Skin epidermis (tissue), 12 donors: ENCODE data around the gene SDR42E1.
A peak's percentile ranks its signal among the peaks of the same experiment; 100 is the strongest.
"Not testable (repeated sequence)": the region's sequence is repeated elsewhere in the genome, so short reads cannot be mapped to it uniquely, and the experiment has no call there.

Experiments used
- H3K27ac ChIP-seq, 21 experiments: fragments of 200-600 bp; sonication (generic) in 11 of 21; one replicate each; pipeline ENCODE4 v1.5.0; 2020; ENCODE audit warnings: mild to moderate bottlenecking in 3 of 21, inconsistent platforms in 2 of 21, moderate library complexity in 2 of 21
- H3K4me3 ChIP-seq, 7 experiments: fragments of 200-600 bp; sonication (generic) in 2 of 7; one replicate each; pipeline ENCODE4 v1.5.0; 2020; ENCODE audit warnings: inconsistent platforms in 2 of 7, mild to moderate bottlenecking in 2 of 7, moderate library complexity in 1 of 7

SDR42E1 gene

GRCh38 chr16:82009789-82010188, 1.5 kb downstream of the SDR42E1 start:
- peak overlapping the region in 1 of 7 experiments; percentile 59 for H3K4me3 ChIP-seq
- H3K27ac ChIP-seq: peak overlapping the region in 5 of 21 experiments; percentile 64 to 87 (median 83)

GRCh38 chr16:82008957-82009592, 2.2 kb downstream of the SDR42E1 start:
- H3K4me3 ChIP-seq: no peak overlapping the region
- H3K27ac ChIP-seq: no peak overlapping the region

- peak overlapping the region in 1 of 21 experiments; percentile 19 for H3K27ac ChIP-seq
These were observed 4.1 kb downstream of the SDR42E1 start for GRCh38 chr16:82007189-82007588.

DNA sequence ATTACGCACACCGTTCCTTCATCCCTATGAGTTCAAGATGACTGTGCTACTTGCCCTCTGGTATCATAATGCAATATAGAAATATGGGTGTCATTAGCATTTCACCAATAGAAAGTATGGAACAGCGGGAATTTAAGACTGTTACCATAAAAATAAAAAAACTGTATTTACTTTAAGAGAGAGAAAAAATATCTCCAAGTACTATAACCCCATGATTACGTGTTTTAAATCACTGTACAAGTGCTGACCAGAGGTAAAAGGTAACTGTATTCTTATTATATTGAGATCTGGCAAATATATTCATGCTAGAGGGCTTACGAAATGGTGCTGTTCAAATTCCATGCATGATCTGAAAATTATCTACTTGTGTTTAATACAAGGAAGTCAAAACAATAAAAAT, 5.2 kb downstream of the SDR42E1 start:
- Histone ChIP-seq H3K27ac (no peak overlapping the region), H3K4me3 (no peak overlapping the region)

More at GRCh38 chr16:82007189-82007588, 4.1 kb downstream of the SDR42E1 start:
- H3K4me3 ChIP-seq: no peak overlapping the region

- Histone ChIP-seq H3K4me3 (no peak overlapping the region), H3K27ac (no peak overlapping the region)
These were observed 6.0 kb downstream of the SDR42E1 start for GRCh38 chr16:82005027-82005830.

DNA sequence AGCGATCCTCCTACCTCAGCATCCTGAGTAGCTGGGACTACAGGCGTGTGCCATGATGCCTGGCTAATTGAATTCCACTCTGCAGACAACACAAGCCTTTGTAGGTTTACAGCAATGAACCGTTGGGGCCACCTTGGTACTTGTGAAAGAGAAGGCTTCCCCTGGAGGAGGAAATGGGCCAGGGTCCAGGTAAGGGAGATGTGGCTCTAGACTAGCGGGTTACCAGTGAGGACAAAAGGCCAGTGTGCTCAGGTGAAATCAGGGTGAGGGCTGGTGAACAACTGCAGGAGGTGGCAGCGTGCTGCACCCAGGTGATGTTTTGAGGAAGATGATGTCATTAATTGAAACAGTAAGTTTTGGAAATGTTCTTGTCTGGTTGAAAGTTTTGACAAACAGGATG, 6.7 kb downstream of the SDR42E1 start:
- H3K4me3 ChIP-seq: no peak overlapping the region
- no peak overlapping the region for H3K27ac ChIP-seq

- Histone ChIP-seq H3K4me3 (no peak overlapping the region), H3K27ac (no peak overlapping the region)
These were observed 8.4 kb downstream of the SDR42E1 start for GRCh38 chr16:82002831-82003230.

- Histone ChIP-seq H3K27ac (peak overlapping the region in 4 of 21 experiments; percentile 20 to 56 (median 40)), H3K4me3 (no peak overlapping the region)
These were observed 13.5 kb downstream of the SDR42E1 start for GRCh38 chr16:81997738-81998137.

DNA sequence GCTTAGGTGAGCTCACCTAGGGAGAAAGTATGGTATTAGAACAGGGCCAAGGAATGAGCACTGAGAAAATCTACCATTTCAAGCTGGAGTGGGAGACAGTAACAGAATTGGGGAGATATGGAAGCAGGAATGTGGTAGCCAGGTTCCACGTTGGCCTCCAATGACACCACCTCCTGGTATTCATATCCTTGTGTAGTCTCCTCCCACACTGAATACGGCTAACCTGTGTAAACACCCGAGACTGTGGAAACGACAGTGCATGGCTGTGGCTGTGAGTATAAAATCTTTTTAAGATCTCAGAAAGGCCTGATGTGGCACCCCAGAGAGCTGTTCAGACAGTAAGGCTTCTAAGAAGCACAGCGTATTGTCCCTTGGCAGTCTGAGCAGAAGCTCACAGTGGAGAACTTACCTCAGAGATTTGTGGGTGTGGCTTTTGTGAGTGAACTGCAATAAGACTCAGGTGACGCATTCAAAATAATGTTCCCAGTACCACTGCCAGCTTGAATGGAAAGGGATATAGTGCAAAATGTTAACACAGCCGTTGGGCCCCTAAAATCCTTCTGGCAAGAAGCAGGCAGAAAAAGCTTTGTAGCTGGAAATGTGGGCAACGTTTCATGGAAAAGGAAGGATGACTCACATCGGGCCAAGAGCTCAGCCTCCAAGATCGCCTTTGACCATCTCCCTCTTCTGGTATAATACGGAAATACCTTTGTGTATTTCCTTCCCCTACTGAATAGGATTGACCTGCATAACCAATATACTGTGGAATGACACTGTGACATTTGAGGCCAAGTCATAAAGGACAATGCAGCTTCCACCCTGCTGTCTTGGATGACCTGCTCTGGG, 14.4 kb downstream of the SDR42E1 start:
- peak overlapping the region in 13 of 21 experiments; percentile 8 to 65 (median 34) for H3K27ac ChIP-seq
- H3K4me3 ChIP-seq: no peak overlapping the region

DNA sequence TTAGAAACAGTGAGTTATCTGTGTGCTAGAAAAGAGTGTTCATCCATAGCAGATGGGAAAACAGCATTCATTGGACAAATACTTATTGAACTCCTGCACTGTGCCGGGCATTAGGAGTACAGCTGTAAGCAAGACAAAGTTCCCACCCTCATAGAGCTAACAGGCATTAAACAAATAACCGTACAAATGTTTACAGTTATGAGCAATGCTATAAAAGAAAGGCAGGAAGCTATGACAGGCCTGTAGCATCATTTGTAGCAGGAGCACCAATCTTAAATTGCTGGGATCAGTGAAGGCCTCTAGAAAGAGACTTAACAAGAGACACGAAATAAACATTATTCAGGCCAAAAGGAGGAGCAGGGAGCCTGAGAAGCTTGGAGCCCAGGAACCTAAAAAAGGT, 15.6 kb downstream of the SDR42E1 start:
- peak overlapping the region in 1 of 21 experiments; percentile 51 for H3K27ac ChIP-seq
- no peak overlapping the region for H3K4me3 ChIP-seq

- Histone ChIP-seq H3K4me3 (no peak overlapping the region), H3K27ac (no peak overlapping the region)
These were observed 16.8 kb downstream of the SDR42E1 start for GRCh38 chr16:81994485-81994884.

GRCh38 chr16:81992859-81993258, 18.4 kb downstream of the SDR42E1 start:
- Histone ChIP-seq H3K27ac (no peak overlapping the region), H3K4me3 (no peak overlapping the region)

DNA sequence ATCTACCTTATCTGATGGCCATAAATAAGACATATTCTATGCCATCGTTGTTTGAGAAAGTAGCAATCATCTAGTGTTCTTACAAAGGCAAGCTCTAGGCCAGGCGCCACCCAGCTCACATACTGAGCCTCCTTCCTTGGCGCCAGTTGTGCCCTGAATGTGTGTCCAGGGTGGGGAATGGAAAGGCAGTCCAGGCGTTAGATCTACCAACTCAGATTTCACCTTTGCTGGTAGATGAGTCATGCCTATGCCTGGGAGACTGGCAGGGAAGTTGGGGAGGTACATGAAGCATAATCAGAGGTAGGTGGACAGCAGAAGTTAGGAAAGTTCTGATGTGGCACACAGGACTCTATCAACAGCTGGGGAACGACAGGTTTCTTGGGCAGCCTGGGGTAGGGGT, 23.6 kb downstream of the SDR42E1 start:
- Histone ChIP-seq H3K4me3 (no peak overlapping the region), H3K27ac (no peak overlapping the region)

DNA sequence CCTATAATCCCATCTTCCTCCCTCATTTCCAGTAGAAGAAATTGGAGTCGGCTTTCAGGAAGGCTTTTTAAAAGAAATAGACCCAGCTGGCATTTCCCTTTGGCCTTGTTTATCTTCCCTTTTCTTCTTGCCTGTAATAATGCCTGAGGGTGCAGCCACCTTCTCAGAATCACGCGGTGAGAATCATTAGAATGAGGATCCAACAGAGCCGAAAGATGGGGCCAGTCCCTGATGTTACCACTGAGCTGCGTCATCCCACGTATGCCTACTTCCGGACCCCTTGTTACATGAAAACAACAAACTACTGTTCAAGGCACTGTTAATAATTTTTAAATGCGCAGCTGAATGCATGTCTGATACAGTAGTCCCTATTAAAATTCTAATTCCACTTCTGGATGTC, 24.1 kb downstream of the SDR42E1 start:
- no peak overlapping the region for H3K4me3 ChIP-seq
- no peak overlapping the region for H3K27ac ChIP-seq

DNA sequence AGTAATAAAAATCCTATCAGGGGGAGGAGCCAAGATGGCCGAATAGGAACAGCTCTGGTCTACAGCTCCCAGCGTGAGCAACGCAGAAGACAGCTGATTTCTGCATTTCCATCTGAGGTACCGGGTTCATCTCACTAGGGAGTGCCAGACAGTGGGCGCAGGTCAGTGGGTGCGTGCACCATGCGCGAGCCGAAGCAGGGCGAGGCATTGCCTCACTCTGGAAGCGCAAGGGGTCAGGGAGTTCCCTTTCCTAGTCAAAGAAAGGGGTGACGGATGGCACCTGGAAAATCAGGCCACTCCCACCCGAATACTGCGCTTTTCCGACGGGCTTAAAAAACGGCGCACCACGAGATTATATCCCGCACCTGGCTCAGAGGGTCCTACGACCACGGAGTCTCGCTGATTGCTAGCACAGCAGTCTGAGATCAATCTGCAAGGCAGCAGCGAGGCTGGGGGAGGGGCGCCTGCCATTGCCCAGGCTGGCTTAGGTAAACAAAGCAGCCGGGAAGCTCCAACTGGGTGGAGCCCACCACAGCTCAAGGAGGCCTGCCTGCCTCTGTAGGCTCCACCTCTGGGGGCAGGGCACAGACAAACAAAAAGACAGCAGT, 33.8 kb downstream of the SDR42E1 start:
- not testable (repeated sequence) for H3K4me3 ChIP-seq, H3K27ac ChIP-seq

DNA sequence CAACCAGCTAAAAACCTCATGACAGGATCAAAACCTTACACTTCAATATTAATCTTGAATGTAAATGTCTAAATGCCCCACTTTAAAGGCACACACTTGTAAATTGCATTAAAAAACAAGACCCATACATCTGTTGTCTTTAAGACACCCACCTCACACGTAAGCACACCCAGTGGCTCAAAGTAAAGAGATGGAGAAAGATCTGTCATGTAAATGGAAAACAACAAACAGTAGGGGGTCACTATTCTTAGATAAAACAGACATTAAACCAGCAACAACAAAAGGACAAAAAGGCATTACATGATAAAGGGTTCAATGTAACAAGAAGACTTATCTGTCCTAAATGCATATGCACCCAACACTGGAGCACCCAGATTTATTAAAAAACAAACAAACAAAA, 35.6 kb downstream of the SDR42E1 start:
- no peak overlapping the region for H3K27ac ChIP-seq
- no peak overlapping the region for H3K4me3 ChIP-seq

DNA sequence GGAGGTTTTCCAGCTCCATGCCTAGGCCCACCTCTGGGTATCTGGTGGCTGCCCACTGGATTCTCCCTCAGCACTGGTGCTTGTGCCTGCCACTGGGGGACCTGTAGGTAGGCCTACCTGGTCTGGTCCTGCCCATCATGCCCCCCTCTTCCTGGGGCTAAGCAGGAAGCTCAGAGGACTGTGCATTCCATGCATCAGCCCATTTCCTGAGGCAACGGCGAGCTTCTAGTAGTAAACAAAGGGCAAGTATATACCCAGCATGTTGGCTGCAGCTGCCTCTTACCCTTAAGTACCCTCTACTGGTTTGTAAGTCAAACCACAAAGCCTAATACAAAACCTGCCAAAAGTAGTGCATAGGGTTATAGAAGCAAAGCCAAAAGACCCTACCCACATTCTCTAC, 37.5 kb downstream of the SDR42E1 start:
- H3K27ac ChIP-seq: peak overlapping the region in 1 of 21 experiments; percentile 39
- no peak overlapping the region for H3K4me3 ChIP-seq

- Histone ChIP-seq H3K27ac (no peak overlapping the region), H3K4me3 (no peak overlapping the region)
These were observed 39.4 kb downstream of the SDR42E1 start for GRCh38 chr16:81971853-81972252.

DNA sequence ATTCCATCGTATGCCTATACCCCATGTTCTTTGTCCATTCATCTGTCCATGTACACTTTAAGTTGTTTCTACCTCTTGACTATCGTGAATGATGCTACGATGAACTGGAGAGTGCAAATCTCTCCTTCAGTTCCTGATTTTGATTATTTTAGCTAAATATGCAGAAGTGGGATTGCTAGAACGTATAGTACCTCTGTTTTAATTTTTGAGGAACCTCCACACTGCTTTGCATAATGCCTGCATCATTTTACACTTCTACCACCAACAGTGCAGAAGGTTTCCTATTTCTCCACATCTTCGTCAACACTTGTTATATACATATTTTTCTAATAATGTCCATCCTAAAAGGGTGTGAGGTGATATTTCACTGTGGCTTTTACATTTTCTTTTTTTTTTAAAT, 43.9 kb downstream of the SDR42E1 start:
- Histone ChIP-seq H3K4me3 (no peak overlapping the region), H3K27ac (no peak overlapping the region)

DNA sequence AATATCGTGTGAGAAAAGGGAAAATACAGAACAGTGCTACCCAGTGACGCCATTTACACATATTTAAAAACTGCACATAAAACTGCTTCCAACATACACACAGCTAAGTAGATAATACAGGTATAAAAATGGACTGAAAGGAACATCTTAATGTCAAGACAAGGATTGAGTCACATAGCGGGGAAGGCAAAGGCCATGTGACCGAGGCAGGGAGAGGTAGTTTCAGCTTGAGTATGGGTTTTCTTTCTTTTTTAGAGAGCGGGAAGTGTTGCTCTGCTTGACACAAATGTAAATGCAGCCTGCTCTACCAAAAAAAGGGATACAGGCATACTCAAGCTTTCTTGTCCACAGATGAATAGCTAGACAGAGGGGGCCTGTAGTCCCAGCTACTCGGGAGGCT, 46.5 kb downstream of the SDR42E1 start:
- Histone ChIP-seq H3K4me3 (no peak overlapping the region), H3K27ac (no peak overlapping the region)
